NCI-H526 (cell line): Measurements from ENCODE around the gene NCBP3.
A peak's percentile ranks its signal among the peaks of the same experiment; 100 is the strongest.

Experiments used
- DNase-seq, 2 experiments: peaks; one replicate each; lab custom pipeline; 2025; lab: John Stamatoyannopoulos, UW

The NCBP3 gene

DNA sequence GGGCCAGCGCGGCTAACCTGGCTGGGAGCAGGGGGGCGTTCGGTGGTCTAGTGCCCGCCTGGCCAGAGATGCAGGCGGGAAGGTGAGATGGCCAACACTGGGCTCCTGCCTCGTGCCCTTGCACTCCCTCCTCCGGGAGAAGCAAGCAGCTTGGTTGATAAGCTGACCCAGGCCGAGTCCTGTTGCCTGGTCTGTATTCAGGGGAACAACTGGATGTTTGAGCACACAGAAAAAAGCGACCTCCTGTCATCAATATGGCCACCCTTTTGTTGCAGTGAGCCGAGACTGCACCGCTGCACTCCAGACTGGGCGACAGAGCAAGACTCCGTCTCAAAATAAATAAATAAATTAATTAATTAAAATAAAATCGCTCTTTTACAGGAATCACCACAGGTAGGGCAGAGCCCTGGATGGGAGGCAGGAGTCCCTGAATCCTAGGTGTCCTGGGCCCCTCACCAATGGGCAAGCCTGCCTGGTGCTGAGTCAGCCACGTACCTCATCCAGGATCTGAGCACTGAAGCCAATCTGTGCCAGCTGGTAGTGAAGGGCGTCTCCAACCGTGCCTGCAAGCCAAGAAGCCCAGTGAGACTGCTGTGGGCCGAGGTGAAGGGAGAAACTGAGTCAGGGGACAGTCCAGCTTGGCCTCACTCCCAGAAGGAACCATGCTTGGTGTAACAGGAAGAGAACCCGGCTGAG lies 90.6 kb downstream of the NCBP3 start:
- peak in 1 of 2 experiments; percentile 36 for DNase-seq

- DNase-seq = peak; percentile 93 to 98
These were observed 91.3 kb downstream of the NCBP3 start for GRCh38 chr17:3754458-3755334.

DNA sequence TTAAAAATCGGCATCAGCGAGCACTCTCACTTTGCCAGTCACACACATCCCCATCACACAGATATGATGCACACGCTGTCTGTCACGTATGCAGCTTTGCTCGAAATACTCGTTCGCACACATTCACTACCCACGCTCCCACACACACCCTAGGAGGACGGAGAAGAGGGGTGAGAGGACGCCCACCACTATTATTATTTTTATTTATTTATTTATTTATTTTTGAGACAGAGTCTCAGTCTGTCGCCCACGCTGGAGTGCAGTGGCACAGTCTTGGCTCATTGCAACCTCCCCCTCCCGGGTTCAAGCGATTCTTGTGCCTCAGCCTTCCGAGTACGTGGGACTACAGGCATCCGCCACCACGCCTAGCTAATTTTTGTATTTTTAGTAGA lies 92.0 kb downstream of the NCBP3 start:
- no peak for DNase-seq

GRCh38 chr17:3753624-3754023 lies 92.4 kb downstream of the NCBP3 start:
- DNase-seq = no peak
